Measurements from ENCODE around the gene CREG1.

Gene CREG1

DNA sequence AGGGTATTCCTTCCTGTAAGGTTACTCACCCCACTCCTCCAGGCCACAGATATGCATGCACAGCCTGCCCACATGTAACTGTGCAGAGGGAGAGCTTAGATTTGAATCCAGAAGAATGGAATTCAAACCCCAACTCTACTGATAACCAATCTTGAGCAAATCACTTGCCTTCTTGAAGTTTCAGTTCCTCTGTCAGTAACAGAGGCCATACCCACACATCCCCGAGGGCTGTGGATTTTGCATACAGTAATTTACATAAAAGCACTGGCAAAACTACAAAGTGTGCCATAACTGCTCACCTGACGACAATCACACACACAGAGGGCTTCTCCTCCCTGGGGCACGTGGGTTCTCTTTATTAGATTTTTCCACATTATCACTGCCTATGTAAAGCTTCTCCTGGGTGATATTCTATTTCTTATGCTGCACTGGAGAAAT lies 53.9 kb downstream of the CREG1 start:
- no peak for TF ChIP-seq GATA1 (IDR thresholded peaks at IDR 0.05; ENCODE audit: low read depth, low read length)
- TF ChIP-seq POLR2A (IDR thresholded peaks at IDR 0.05; ENCODE audit: low read length) = no peak
- DNase-seq = no peak

DNA sequence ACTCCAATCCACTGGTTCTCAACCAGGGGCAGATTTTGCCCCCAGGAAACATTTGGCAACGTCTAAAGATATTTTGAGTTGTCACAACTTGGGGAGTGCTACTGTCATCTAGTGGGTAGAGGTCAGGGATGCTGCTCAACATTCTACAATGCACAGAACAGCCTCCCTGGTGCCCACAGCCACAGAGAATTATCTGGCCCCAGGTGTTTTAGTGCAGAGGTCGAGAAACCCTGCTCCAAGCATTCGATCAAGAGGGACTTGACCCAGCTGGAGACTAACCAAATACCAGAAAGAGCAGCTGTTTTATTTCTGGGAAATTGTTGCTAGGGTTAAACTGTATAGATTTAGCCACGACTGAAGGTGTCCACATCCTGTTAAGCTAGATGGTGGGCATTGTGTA lies 54.5 kb downstream of the CREG1 start:
- no peak for TF ChIP-seq POLR2A (IDR thresholded peaks at IDR 0.05; ENCODE audit: low read length)
- no peak for TF ChIP-seq GATA1 (IDR thresholded peaks at IDR 0.05; ENCODE audit: low read depth, low read length)
- no peak for DNase-seq

DNA sequence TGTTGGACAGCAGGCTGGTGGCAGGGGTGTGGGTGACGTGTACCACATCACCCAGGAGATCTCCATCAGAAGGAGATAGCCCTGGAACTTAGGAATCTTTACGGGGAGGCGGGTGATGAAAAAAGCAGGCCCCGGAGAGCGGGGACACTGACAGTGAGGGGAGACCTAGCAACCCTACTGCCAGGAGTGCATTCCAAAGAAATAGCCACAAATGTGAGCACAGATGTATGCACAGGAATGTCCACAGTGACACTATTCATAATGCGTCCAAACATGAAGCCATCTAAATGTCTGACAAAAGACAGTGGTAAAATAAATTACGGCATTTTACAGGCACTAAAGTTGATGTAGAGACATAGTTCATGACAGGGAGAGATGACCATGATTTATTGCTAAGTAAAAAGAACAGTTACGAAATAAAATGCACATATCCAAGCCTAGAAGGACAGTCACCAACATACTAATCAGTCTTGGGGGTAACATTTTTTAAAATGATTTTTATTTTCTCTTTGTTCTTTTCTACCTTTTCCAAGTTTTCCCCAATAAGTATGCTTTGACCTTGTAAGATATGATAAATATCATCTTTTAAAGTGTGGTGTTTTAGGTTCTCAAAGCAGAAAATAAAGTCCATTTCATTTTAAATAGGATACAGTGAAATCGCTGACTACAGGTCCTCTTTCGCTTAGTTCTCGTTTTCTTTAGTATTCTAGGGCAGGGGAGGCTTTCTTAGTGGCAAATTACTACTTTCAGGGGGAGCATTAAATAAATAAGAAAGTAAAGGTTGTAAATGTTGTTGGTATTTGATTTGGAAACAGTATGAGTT lies 56.6 kb downstream of the CREG1 start:
- no peak for DNase-seq
- no peak for TF ChIP-seq POLR2A (IDR thresholded peaks at IDR 0.05; ENCODE audit: low read length)
- no peak for TF ChIP-seq GATA1 (IDR thresholded peaks at IDR 0.05; ENCODE audit: low read depth, low read length)

- no peak for TF ChIP-seq GATA1 (IDR thresholded peaks at IDR 0.05; ENCODE audit: low read depth, low read length)
- no peak for TF ChIP-seq POLR2A (IDR thresholded peaks at IDR 0.05; ENCODE audit: low read length)
- DNase-seq = no peak
Measured at GRCh38 chr1:167493372-167493771, 60.2 kb downstream of the CREG1 start.

DNA sequence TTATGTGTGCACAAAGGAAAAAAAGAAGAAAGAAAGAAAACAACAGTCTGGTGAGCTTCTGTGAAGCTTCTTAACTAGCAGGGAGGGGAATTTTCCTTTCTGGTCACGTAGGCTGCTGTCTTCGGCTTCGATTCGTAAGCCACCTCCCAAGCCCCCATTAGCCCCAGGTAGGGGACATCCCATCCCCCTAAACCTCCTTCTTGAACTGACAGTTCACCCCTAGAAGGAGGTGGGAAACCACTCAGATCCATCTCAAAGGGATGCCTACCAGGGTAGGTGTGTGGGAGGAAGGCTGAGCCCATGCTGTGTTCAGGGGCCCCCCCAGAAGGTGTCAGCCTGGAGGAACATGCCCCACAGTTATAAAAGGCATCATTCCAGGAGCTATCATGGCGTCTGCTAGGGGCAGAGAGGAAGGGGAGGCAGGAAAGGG lies 61.1 kb downstream of the CREG1 start:
- DNase-seq = no peak
- TF ChIP-seq POLR2A (IDR thresholded peaks at IDR 0.05; ENCODE audit: low read length) (no peak), GATA1 (IDR thresholded peaks at IDR 0.05; ENCODE audit: low read depth, low read length) (no peak)

DNA sequence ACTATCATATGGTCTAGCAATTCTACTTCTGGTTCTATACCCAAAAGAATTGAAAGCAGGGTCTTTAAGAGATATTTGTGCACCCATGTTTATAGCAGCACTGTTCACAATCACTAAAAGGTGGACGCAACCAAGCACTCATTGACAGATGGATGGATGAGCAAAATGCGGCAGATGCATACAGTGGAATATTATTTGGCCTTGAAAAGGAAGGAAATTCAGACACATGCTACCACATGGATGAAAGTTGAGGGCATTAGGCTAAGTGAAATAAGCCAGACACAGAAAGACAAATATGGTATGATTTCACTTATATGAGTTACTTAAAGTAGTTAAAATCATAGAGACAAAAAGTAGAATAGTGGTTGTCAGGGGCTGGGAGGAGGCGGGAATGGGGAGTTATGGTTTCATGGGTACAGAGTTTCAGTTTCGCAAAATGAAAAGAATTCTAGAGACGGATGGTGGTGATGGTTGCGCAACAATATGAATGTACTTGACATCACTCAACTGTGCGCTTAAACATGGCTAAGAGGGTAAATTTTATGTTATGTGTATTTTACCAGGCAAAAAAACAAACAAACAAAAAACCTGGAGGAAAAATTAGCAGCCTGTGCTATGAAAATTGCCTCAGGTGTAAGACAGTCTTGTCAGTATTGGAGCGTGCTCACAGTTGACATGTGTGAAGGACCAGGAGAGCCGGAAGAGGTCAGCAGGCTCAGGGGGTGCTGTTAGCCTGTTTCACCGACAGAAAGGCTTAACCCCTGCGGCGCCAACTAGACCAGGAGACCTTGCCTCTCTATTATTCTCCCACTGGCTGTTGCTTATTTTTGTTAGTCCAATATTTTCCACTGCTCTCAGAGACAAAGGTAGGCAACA lies 61.7 kb downstream of the CREG1 start:
- no peak for DNase-seq

More for the DNA sequence above, 61.7 kb downstream of the CREG1 start:
- no peak for TF ChIP-seq GATA1 (IDR thresholded peaks at IDR 0.05; ENCODE audit: low read depth, low read length)
- TF ChIP-seq POLR2A (IDR thresholded peaks at IDR 0.05; ENCODE audit: low read length) = no peak
